OCI-LY7 (cell line): ENCODE results near the gene MGST3.

Source experiments
- CTCF ChIP-seq: fragments of 200-600 bp; sonication (generic); conservative IDR thresholded peaks from 2 replicates; pipeline ENCODE4 v1.5.1; 2014; ENCODE audit warnings: mild to moderate bottlenecking, antibody characterized with exemption, low read length, moderate library complexity, mixed read lengths
- EZH2phosphoT487 ChIP-seq: fragments of 200-600 bp; sonication (generic); IDR thresholded peaks from 2 replicates; pipeline ENCODE4 v1.6.1; 2018; ENCODE audit warnings: low read depth, borderline replicate concordance, mild to moderate bottlenecking, mixed run types, antibody characterized with exemption, low read length, moderate library complexity, mixed read lengths

GRCh38 chr1:165695031-165695430, 64.0 kb downstream of the MGST3 start:
- no peak for TF ChIP-seq CTCF
- TF ChIP-seq EZH2phosphoT487: no peak
